ENCODE data around the gene PDE1A.
"Not testable (repeated sequence)": the region's sequence is repeated elsewhere in the genome, so short reads cannot be mapped to it uniquely, and the experiment has no call there.

Gene PDE1A

GRCh38 chr2:182393270-182393760, 33.5 kb downstream of the PDE1A start:
- Mint-ChIP-seq H3K4me1 (no peaks in the 10 kb centered on the region), H3K27ac (ENCODE audit: low read depth) (no peak overlapping the region), H3K36me3 (ENCODE audit: insufficient read depth) (no peaks in the 10 kb centered on the region), H3K27me3 (no peaks in the 10 kb centered on the region), H3K9me3 (peaks cover 18% of the 10 kb centered on the region), H3K4me3 (no peak overlapping the region)
- ATAC-seq (replicated peaks; ENCODE audit: extremely low read depth, poor library complexity, severe bottlenecking) = no peak
- DNase-seq (ENCODE audit: low spot score in 2 of 2) = no peak

GRCh38 chr2:182391443-182391842, 35.4 kb downstream of the PDE1A start:
- Mint-ChIP-seq H3K9me3 (peaks cover 19% of the 10 kb centered on the region), H3K27ac (ENCODE audit: low read depth) (no peak overlapping the region), H3K4me3 (no peak overlapping the region), H3K36me3 (ENCODE audit: insufficient read depth) (no peaks in the 10 kb centered on the region), H3K4me1 (no peaks in the 10 kb centered on the region), H3K27me3 (no peaks in the 10 kb centered on the region)
- no peak for ATAC-seq (replicated peaks; ENCODE audit: extremely low read depth, poor library complexity, severe bottlenecking)
- no peak for DNase-seq (ENCODE audit: low spot score in 2 of 2)

- H3K27me3 Mint-ChIP-seq; H3K4me1 Mint-ChIP-seq; DNase-seq (ENCODE audit: low spot score in 2 of 2); H3K4me3 Mint-ChIP-seq; H3K27ac Mint-ChIP-seq (ENCODE audit: low read depth); ATAC-seq (replicated peaks; ENCODE audit: extremely low read depth, poor library complexity, severe bottlenecking); H3K36me3 Mint-ChIP-seq (ENCODE audit: insufficient read depth): not testable (repeated sequence)
- peaks cover 17% of the 10 kb centered on the region for H3K9me3 Mint-ChIP-seq
These were observed 40.5 kb downstream of the PDE1A start for GRCh38 chr2:182386267-182386880.

DNA sequence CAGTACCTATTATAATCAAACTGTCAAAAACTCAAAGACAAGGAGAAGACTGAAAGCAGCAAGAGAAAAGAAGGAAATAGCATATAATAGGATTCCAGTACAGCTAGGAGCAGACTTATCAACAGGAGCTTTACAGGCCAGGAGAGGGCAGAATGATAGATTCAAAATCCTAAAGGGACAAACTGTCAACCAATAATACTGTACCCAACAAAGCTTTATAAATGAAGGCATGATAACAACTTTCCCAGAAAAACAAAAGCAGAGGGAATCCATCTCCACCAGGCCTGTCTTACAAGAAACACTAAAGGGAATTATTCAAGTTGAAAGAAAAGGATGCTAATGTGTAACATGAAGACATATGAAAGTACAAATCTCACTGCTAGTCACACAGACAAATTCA, 42.0 kb downstream of the PDE1A start:
- no peak for ATAC-seq (replicated peaks; ENCODE audit: extremely low read depth, poor library complexity, severe bottlenecking)
- Mint-ChIP-seq H3K27ac (ENCODE audit: low read depth) (no peak overlapping the region), H3K27me3 (no peaks in the 10 kb centered on the region), H3K4me1 (no peaks in the 10 kb centered on the region), H3K36me3 (ENCODE audit: insufficient read depth) (no peaks in the 10 kb centered on the region), H3K9me3 (peaks cover 17% of the 10 kb centered on the region), H3K4me3 (no peak overlapping the region)
- no peak for DNase-seq (ENCODE audit: low spot score in 2 of 2)

- no peaks in the 10 kb centered on the region for H3K27me3 Mint-ChIP-seq
These were observed 45.6 kb downstream of the PDE1A start for GRCh38 chr2:182381225-182381624.

GRCh38 chr2:182379241-182379640, 47.6 kb downstream of the PDE1A start:
- Mint-ChIP-seq H3K27me3 (no peaks in the 10 kb centered on the region), H3K27ac (ENCODE audit: low read depth) (no peak overlapping the region), H3K36me3 (ENCODE audit: insufficient read depth) (no peaks in the 10 kb centered on the region), H3K4me1 (no peaks in the 10 kb centered on the region), H3K9me3 (peaks cover 17% of the 10 kb centered on the region), H3K4me3 (no peak overlapping the region)
- DNase-seq (ENCODE audit: low spot score in 2 of 2) (no peak), ATAC-seq (replicated peaks; ENCODE audit: extremely low read depth, poor library complexity, severe bottlenecking) (no peak)

More at GRCh38 chr2:182381225-182381624, 45.6 kb downstream of the PDE1A start:
- no peak overlapping the region for H3K27ac Mint-ChIP-seq (ENCODE audit: low read depth)
- peaks cover 18% of the 10 kb centered on the region for H3K9me3 Mint-ChIP-seq
- no peaks in the 10 kb centered on the region for H3K4me1 Mint-ChIP-seq
- ATAC-seq (replicated peaks; ENCODE audit: extremely low read depth, poor library complexity, severe bottlenecking) (no peak), DNase-seq (ENCODE audit: low spot score in 2 of 2) (no peak)
- no peaks in the 10 kb centered on the region for H3K36me3 Mint-ChIP-seq (ENCODE audit: insufficient read depth)
- no peak overlapping the region for H3K4me3 Mint-ChIP-seq

DNA sequence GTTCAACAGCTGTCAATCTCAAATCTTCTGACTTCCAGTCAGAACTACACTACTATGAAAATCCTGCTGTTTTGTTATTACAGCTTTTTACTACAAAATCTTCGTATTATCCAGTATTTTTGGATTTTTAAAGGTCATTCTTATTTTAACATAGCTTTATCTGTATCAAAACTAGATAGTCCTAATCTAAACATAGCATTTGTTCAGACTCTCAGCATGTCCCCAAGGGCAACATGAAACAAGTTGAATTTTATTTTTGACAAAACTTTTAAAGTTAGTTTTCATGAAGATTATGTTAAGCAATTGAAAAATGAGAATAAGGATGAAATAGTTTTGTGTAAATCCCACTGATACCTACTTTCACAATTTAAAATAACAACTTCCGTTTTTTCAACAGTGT, 48.1 kb downstream of the PDE1A start:
- DNase-seq (ENCODE audit: low spot score in 2 of 2) = no peak
- Mint-ChIP-seq H3K9me3 (peaks cover 17% of the 10 kb centered on the region), H3K27me3 (no peaks in the 10 kb centered on the region), H3K4me1 (no peaks in the 10 kb centered on the region), H3K4me3 (no peak overlapping the region), H3K27ac (ENCODE audit: low read depth) (no peak overlapping the region), H3K36me3 (ENCODE audit: insufficient read depth) (no peaks in the 10 kb centered on the region)
- no peak for ATAC-seq (replicated peaks; ENCODE audit: extremely low read depth, poor library complexity, severe bottlenecking)

GRCh38 chr2:182377467-182377866, 49.4 kb downstream of the PDE1A start:
- ATAC-seq (replicated peaks; ENCODE audit: extremely low read depth, poor library complexity, severe bottlenecking) (no peak), DNase-seq (ENCODE audit: low spot score in 2 of 2) (no peak)
- Mint-ChIP-seq H3K27ac (ENCODE audit: low read depth) (no peak overlapping the region), H3K4me1 (no peaks in the 10 kb centered on the region), H3K36me3 (ENCODE audit: insufficient read depth) (no peaks in the 10 kb centered on the region), H3K9me3 (peaks cover 17% of the 10 kb centered on the region), H3K4me3 (no peak overlapping the region), H3K27me3 (no peaks in the 10 kb centered on the region)

GRCh38 chr2:182375862-182376261, 51.0 kb downstream of the PDE1A start:
- no peaks in the 10 kb centered on the region for H3K4me1 Mint-ChIP-seq
- peaks cover 12% of the 10 kb centered on the region for H3K9me3 Mint-ChIP-seq
- DNase-seq (ENCODE audit: low spot score in 2 of 2) (no peak), ATAC-seq (replicated peaks; ENCODE audit: extremely low read depth, poor library complexity, severe bottlenecking) (no peak)
- no peaks in the 10 kb centered on the region for H3K36me3 Mint-ChIP-seq (ENCODE audit: insufficient read depth)
- no peak overlapping the region for H3K4me3 Mint-ChIP-seq
- H3K27ac Mint-ChIP-seq (ENCODE audit: low read depth) = no peak overlapping the region
- no peaks in the 10 kb centered on the region for H3K27me3 Mint-ChIP-seq

- H3K27me3 Mint-ChIP-seq = no peaks in the 10 kb centered on the region
- no peaks in the 10 kb centered on the region for H3K4me1 Mint-ChIP-seq
- ATAC-seq (replicated peaks; ENCODE audit: extremely low read depth, poor library complexity, severe bottlenecking) (no peak), DNase-seq (ENCODE audit: low spot score in 2 of 2) (no peak)
- no peak overlapping the region for H3K27ac Mint-ChIP-seq (ENCODE audit: low read depth)
- no peaks in the 10 kb centered on the region for H3K36me3 Mint-ChIP-seq (ENCODE audit: insufficient read depth)
- peaks cover 20% of the 10 kb centered on the region for H3K9me3 Mint-ChIP-seq
- no peak overlapping the region for H3K4me3 Mint-ChIP-seq
These were observed 54.2 kb downstream of the PDE1A start for GRCh38 chr2:182372661-182373060.

- no peak for ATAC-seq (replicated peaks; ENCODE audit: extremely low read depth, poor library complexity, severe bottlenecking)
- H3K27me3 Mint-ChIP-seq = no peaks in the 10 kb centered on the region
- no peak overlapping the region for H3K27ac Mint-ChIP-seq (ENCODE audit: low read depth)
- no peak overlapping the region for H3K4me3 Mint-ChIP-seq
- H3K4me1 Mint-ChIP-seq = no peaks in the 10 kb centered on the region
- DNase-seq (ENCODE audit: low spot score in 2 of 2) = no peak
- H3K9me3 Mint-ChIP-seq = peaks cover 13% of the 10 kb centered on the region
- H3K36me3 Mint-ChIP-seq (ENCODE audit: insufficient read depth) = no peaks in the 10 kb centered on the region
These were observed 57.8 kb downstream of the PDE1A start for GRCh38 chr2:182368996-182369395.

DNA sequence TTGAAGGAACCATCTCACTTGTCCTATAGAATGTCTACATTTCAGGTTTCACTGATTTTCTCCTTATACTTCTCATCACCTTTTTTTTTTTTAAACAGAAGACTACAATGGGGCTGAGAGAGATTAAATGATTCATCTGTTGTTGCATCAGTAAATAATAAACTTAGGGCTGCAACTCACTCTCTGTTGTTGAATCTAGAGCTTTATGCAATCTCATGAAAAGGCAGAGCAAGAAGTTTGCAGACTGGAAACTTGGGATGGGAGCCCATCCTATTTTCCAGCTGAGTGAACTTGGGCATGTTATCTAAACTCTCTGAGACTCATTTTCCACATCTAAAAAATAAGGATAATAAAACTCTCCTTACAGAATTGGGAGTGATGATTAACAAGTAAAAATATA, 58.4 kb downstream of the PDE1A start:
- Mint-ChIP-seq H3K9me3 (peaks cover 13% of the 10 kb centered on the region), H3K36me3 (ENCODE audit: insufficient read depth) (no peaks in the 10 kb centered on the region), H3K27ac (ENCODE audit: low read depth) (no peak overlapping the region), H3K27me3 (no peaks in the 10 kb centered on the region), H3K4me3 (no peak overlapping the region), H3K4me1 (no peaks in the 10 kb centered on the region)
- ATAC-seq (replicated peaks; ENCODE audit: extremely low read depth, poor library complexity, severe bottlenecking) (no peak), DNase-seq (ENCODE audit: low spot score in 2 of 2) (no peak)

GRCh38 chr2:182367401-182367800, 59.4 kb downstream of the PDE1A start:
- H3K4me1 Mint-ChIP-seq = no peaks in the 10 kb centered on the region
- H3K4me3 Mint-ChIP-seq = no peak overlapping the region
- DNase-seq (ENCODE audit: low spot score in 2 of 2) (no peak), ATAC-seq (replicated peaks; ENCODE audit: extremely low read depth, poor library complexity, severe bottlenecking) (no peak)
- no peak overlapping the region for H3K27ac Mint-ChIP-seq (ENCODE audit: low read depth)
- no peaks in the 10 kb centered on the region for H3K36me3 Mint-ChIP-seq (ENCODE audit: insufficient read depth)
- H3K9me3 Mint-ChIP-seq = peaks cover 19% of the 10 kb centered on the region
- H3K27me3 Mint-ChIP-seq = no peaks in the 10 kb centered on the region
